Right atrium auricular region (tissue), 2 donors: ENCODE measurements around the gene EFHD2. TPM values are rescaled to one million over a fixed set of nuclear protein-coding genes. Genes with fewer than 3 reads are reported as not detected.

Experiments
- DNase-seq: peaks from one replicate; pipeline ENCODE4 v3.0.0-alpha.2; 2019; ENCODE audit warnings: low spot score
- H3K27ac ChIP-seq, 2 donors: fragments of 200-600 bp; sonication (generic); 1 replicate in 1 of 2; 2 replicates in 1 of 2; pipeline ENCODE4 v1.5.1; 2016 to 2019
- H3K27me3 ChIP-seq, 2 donors: fragments of 200-600 bp; sonication (generic); one replicate each; pipeline versions ENCODE4 v1.5.1 to v1.6.0; 2017 to 2019
- H3K36me3 ChIP-seq: fragments of 200-600 bp; sonication (generic); one replicate; pipeline ENCODE4 v1.5.1; 2016
- H3K4me1 ChIP-seq, 2 donors: fragments of 200-600 bp; sonication (generic); one replicate each; pipeline versions ENCODE4 v1.5.1 to v1.6.0; 2017 to 2019
- H3K4me3 ChIP-seq, 2 donors: fragments of 200-600 bp; sonication (generic); 1 replicate in 1 of 2; 2 replicates in 1 of 2; pipeline ENCODE4 v1.5.1; 2017 to 2019; ENCODE audit warnings: mild to moderate bottlenecking in 1 of 2, moderate library complexity in 1 of 2
- H3K9me3 ChIP-seq, 2 donors: fragments of 200-600 bp; sonication (generic); one replicate each; pipeline ENCODE4 v1.5.1; 2019
- CTCF ChIP-seq, 2 donors: fragments of 200-600 bp; sonication (generic); IDR thresholded peaks; one replicate each; pipeline ENCODE4 v1.5.1; 2019; ENCODE audit warnings: antibody characterized with exemption in 2 of 2
- total RNA-seq, 2 donors: library from RNA; depleted of rRNA; stranded (reverse); fragments of >200 nt; gene quantifications; one replicate each; pipeline ENCODE4 v1.1.0, GENCODE V29; 2016

Gene EFHD2
- total RNA-seq, 2 donors from 2014 or later: 13.7 to 23.9 TPM

DNA sequence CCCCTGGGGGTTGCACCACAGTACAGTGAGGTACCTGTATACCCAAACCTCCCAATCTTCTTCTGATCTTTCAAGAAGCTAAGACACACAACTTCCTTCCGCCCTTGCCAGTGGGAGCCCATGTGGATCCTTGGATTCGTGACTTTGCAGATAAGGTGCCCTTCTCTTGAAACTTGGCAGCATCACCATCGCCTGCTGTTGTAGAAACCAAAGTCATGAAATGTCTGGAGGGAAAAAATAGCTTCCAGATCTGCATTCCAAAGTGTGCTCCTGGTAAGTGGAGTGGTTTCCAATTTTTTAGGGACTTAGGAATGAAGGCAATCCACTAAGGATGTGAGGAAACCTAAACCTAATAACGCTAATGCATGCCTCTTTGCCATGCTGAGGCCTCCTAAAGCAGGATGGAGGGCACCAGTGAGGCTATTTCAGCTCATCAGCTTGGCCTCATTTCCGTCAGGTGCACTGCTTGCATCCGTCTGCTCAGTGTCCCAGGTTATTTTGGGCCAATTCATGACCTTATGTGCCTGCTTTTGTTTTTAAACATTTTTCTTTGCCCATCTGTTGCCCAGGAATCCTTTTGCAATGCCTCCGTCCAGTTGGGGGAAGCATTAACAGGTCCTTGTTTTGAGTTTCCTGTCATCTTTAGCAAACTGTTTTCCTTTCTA lies 8.2 kb upstream of the EFHD2 start:
- Histone ChIP-seq H3K9me3 (peaks cover 0 to 13% of the 10 kb centered on the region in 2 donors), H3K27me3 (no peaks in the 10 kb centered on the region), H3K4me1 (no peaks in the 10 kb centered on the region), H3K27ac (no peak overlapping the region), H3K4me3 (no peak overlapping the region), H3K36me3 (no peaks in the 10 kb centered on the region)
- TF ChIP-seq CTCF (IDR thresholded peaks at IDR 0.05): no peak
- DNase-seq: no peak

DNA sequence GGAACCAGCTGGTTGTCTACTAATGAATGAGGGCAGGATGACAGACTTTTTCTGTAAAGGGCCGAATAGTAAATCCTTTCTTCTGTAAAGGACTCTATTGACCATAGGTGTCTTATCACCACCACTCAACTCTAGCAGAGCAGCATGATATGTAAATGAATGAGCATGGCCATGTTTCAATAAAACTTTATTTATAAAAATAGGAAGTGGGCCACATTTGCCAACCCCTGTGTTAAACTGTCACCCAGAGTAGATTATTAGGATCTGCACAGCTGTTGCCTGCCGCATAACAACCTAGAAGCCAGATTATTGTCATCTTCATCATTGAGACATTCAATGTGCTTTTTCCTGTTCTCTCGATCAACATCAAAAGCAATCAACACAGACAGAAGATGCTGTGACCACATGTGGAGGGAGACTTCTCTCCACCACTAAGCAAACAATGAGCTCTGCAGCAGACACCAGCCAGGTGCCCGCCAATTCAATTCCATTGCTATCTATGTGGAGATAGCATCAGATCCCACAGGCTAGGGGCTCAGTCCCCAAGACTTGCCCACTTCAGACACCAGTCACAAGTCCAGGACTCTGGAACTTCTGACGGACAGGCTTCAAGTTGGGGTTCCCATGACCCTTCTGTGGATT lies 6.8 kb upstream of the EFHD2 start:
- peaks cover 0 to 13% of the 10 kb centered on the region in 2 donors for H3K9me3 ChIP-seq
- no peaks in the 10 kb centered on the region for H3K36me3 ChIP-seq
- H3K4me3 ChIP-seq: no peak overlapping the region
- TF ChIP-seq CTCF (IDR thresholded peaks at IDR 0.05): no peak
- peaks cover 0 to 4% of the 10 kb centered on the region in 2 donors for H3K4me1 ChIP-seq
- no peak for DNase-seq
- no peaks in the 10 kb centered on the region for H3K27me3 ChIP-seq
- H3K27ac ChIP-seq: no peak overlapping the region

GRCh38 chr1:15403962-15404580 lies 5.6 kb upstream of the EFHD2 start:
- no peak overlapping the region for H3K4me3 ChIP-seq
- H3K9me3 ChIP-seq: peaks cover 0 to 12% of the 10 kb centered on the region in 2 donors
- H3K27me3 ChIP-seq: no peaks in the 10 kb centered on the region
- DNase-seq: no peak
- TF ChIP-seq CTCF (IDR thresholded peaks at IDR 0.05): no peak
- H3K36me3 ChIP-seq: no peaks in the 10 kb centered on the region
- no peak overlapping the region for H3K27ac ChIP-seq
- peaks cover 0 to 7% of the 10 kb centered on the region in 2 donors for H3K4me1 ChIP-seq

GRCh38 chr1:15405106-15405850 lies 4.4 kb upstream of the EFHD2 start:
- Histone ChIP-seq H3K4me1 (peaks cover 0 to 13% of the 10 kb centered on the region in 2 donors), H3K27me3 (no peaks in the 10 kb centered on the region), H3K27ac (no peak overlapping the region), H3K9me3 (no peaks in the 10 kb centered on the region), H3K36me3 (no peaks in the 10 kb centered on the region), H3K4me3 (no peak overlapping the region)
- DNase-seq: no peak
- no peak for TF ChIP-seq CTCF (IDR thresholded peaks at IDR 0.05)

- Histone ChIP-seq H3K27me3 (no peaks in the 10 kb centered on the region), H3K4me1 (peaks cover 0 to 29% of the 10 kb centered on the region in 2 donors), H3K4me3 (no peak overlapping the region), H3K9me3 (no peaks in the 10 kb centered on the region), H3K27ac (peak overlapping the region in 1 of 2 donors; percentile 34), H3K36me3 (no peaks in the 10 kb centered on the region)
- DNase-seq: peak; percentile 85
- TF ChIP-seq CTCF (IDR thresholded peaks at IDR 0.05): no peak
These were observed 2.8 kb upstream of the EFHD2 start for GRCh38 chr1:15406614-15407559.
